TTC549 (cell line): ENCODE measurements around the gene PAX6.
"Not testable (repeated sequence)": the region's sequence is repeated elsewhere in the genome, so short reads cannot be mapped to it uniquely, and the experiment has no call there.

Experiments used
- FAIRE-seq: peaks from 2 replicates; lab custom pipeline; 2012; peaks lifted over from hg19 to GRCh38; lab: Jason Lieb, UNC

PAX6 gene

GRCh38 chr11:31767066-31767465, 44.1 kb downstream of the PAX6 start:
- no peak for FAIRE-seq

- FAIRE-seq: no peak
These were observed 46.4 kb downstream of the PAX6 start for GRCh38 chr11:31764766-31765165.

- FAIRE-seq: no peak
These were observed 46.9 kb downstream of the PAX6 start for GRCh38 chr11:31764261-31764660.

DNA sequence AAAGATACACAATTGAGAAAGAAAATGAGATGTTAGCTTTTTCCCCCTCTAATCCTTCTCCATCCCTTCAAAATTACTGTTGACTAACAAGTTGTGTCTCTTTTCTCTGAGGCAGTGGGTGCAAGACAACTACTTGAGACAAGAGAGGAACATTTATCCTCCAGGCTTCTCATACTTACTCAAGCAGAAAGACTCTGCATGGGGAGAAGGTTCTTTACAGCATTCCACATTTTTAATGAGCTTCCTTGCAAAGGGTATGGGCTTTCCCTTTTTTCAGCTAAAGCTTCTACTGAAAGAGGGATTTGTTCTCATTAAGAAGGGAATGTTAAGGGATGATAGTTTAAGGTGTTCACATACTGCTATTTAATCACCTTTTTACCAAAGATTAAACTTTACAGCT, 47.8 kb downstream of the PAX6 start:
- FAIRE-seq: no peak

DNA sequence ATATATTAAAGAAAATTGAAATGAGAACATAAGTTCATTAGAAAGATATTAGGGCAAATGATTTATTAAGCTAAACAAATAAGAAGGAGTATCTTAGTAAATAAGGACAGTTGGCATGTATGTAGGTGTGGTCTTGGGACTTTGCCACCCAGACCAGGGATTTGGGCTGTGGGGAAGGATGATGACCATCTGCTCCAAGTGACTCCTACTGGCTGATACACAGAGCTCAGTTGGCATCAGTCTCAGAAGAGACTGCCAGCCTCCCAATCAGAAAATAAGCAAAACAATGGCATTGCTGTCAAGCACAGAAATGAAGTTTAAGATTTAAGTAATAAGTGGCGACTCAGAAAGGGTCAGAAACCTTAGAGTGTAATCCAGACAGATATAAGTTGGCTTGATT, 49.5 kb downstream of the PAX6 start:
- FAIRE-seq: no peak

DNA sequence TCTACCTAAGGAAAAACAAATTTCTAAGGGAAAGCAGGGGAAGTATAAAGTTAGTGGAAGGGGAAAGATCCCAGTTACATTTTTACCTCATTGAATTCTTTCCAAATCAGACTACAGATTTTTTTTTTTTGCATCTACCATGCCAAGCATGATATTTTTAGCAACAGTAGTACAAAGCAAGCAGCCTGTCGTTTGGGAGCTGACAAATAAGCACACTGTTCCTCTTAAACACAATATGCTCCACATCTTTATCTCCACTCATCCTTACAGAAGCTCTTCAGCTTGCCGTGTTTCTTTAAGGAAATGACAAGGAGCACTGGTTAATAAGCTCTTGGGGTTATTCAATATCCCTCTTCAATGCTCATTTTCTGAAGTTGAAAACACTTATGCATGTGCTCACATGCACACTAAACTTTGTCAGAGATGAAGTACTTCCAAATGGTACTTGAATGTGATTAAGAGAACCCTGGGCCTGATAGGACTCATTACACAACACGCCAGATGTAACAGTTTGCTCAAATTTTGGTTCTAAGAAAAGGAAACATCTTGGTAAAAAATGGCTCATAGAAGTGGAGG, 53.8 kb downstream of the PAX6 start:
- FAIRE-seq: no peak

DNA sequence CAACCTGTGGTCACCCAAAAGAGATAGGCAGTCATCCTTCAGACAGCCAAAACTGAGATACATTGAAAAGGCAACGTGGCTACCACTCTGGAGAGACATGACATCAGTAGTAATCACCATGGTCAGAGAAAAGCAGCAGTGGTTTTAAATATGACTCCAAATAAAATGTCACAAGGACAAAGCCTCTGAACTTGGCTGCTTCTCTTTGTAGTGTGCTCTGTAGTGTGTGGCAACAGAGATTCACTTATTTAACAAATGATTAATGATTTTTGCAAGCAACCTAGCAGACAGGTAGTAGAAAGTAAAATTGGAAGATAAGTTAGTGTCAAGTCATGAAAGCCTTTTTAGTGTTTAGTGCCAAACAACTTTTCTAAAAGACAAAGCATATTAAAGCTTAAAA, 63.5 kb downstream of the PAX6 start:
- FAIRE-seq: no peak

DNA sequence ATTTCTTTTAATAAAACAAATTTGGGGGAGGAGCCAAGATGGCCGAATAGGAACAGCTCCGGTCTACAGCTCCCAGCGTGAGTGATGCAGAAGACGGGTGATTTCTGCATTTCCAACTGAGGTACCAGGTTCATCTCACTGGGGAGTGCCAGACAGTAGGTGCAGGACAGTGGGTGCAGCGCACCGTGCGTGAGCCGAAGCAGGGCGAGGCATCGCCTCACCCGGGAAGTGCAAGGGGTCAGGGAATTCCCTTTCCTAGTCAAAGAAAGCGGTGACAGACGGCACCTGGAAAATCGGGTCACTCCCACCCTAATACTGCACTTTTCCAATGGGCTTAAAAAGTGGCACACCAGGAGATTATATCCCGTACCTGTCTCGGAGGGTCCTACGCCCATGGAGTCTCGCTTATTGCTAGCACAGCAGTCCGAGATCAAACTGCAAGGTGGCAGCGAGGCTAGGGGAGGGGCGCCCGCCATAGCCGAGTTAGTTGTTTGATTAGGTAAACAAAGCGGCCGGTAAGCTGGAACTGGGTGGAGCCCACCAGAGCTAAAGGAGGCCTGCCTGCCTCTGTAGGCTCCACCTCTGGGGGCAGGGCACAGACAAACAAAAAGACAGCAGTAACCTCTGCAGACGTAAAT, 70.3 kb downstream of the PAX6 start:
- FAIRE-seq: not testable (repeated sequence)

DNA sequence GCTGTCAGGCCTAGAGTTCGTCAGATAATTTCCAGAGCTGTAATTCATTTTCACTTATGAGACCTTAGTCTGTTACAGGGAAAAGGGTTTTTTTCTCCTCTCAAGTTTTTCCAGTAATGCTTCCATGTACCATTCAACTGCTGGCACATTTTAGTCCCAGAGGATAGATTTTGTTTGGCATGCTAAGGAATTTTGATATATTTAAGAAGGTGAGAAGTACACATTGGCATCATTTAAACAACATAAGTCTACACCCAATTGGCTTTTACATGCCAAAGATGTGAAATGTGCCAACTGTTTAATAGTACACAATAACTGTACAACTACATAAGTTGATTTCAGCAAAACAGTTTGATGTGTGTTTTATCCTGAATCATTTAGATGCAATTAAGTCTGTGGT, 71.0 kb downstream of the PAX6 start:
- FAIRE-seq: no peak
